KMS-11 (cell line): ENCODE results near the gene PRDX2.
A peak's percentile ranks its signal among the peaks of the same experiment; 100 is the strongest.

Experiments used
- H2AFZ ChIP-seq: fragments of 200-600 bp; sonication (generic); 2 replicates; pipeline ENCODE4 v1.6.1; 2016; ENCODE audit warnings: antibody characterized with exemption, mixed run types, low read depth
- H3K27ac ChIP-seq: fragments of 200-600 bp; sonication (generic); 2 replicates; pipeline ENCODE4 v1.6.1; 2016; ENCODE audit warnings: mild to moderate bottlenecking, mixed run types
- H3K27me3 ChIP-seq: fragments of 200-600 bp; sonication (generic); 2 replicates; pipeline ENCODE4 v1.6.1; 2017; ENCODE audit warnings: mild to moderate bottlenecking, low read depth, mixed run types, moderate library complexity; ENCODE audit not compliant: insufficient read depth
- H3K36me3 ChIP-seq: fragments of 200-600 bp; sonication (generic); 2 replicates; pipeline ENCODE4 v1.6.1; 2017; ENCODE audit warnings: mild to moderate bottlenecking, mixed run types; ENCODE audit not compliant: insufficient read depth
- H3K4me1 ChIP-seq: fragments of 200-600 bp; sonication (generic); 2 replicates; pipeline ENCODE4 v1.6.1; 2016; ENCODE audit warnings: mild to moderate bottlenecking, low read depth, mixed run types; ENCODE audit not compliant: poor library complexity, severe bottlenecking
- H3K4me2 ChIP-seq: fragments of 200-600 bp; sonication (generic); 2 replicates; pipeline ENCODE4 v1.7.0; 2016; ENCODE audit warnings: mild to moderate bottlenecking, mixed run types
- H3K4me3 ChIP-seq: fragments of 200-600 bp; sonication (generic); IDR thresholded peaks from 2 replicates; pipeline ENCODE4 v1.6.1; 2017; ENCODE audit warnings: low read depth, low read length, mixed read lengths; ENCODE audit not compliant: insufficient read depth
- H3K79me2 ChIP-seq: fragments of 200-600 bp; sonication (generic); 2 replicates; pipeline ENCODE4 v1.6.1; 2016; ENCODE audit warnings: low read depth, mixed run types; ENCODE audit not compliant: insufficient read depth
- H3K9ac ChIP-seq: fragments of 200-600 bp; sonication (generic); 2 replicates; pipeline ENCODE4 v1.6.1; 2016; ENCODE audit warnings: mild to moderate bottlenecking, mixed run types
- H4K20me1 ChIP-seq: fragments of 200-600 bp; sonication (generic); 2 replicates; pipeline ENCODE4 v1.6.1; 2016; ENCODE audit warnings: mild to moderate bottlenecking, mixed run types; ENCODE audit not compliant: insufficient read depth
- CTCF ChIP-seq: fragments of 200-600 bp; sonication (generic); conservative IDR thresholded peaks from 2 replicates; pipeline ENCODE4 v1.6.1; 2017; ENCODE audit warnings: low read depth, mild to moderate bottlenecking, antibody characterized with exemption, low read length, moderate library complexity, mixed read lengths

PRDX2 gene

GRCh38 chr19:12843328-12843727, 41.7 kb upstream of the PRDX2 start:
- no peak overlapping the region for H3K4me2 ChIP-seq
- no peaks in the 10 kb centered on the region for H3K27me3 ChIP-seq
- H3K27ac ChIP-seq = no peak overlapping the region
- H3K79me2 ChIP-seq = no peaks in the 10 kb centered on the region
- peaks cover 3% of the 10 kb centered on the region for H3K4me1 ChIP-seq
- TF ChIP-seq CTCF = no peak
- no peaks in the 10 kb centered on the region for H4K20me1 ChIP-seq
- H3K4me3 ChIP-seq = no peak overlapping the region
- no peaks in the 10 kb centered on the region for H3K36me3 ChIP-seq
- no peak overlapping the region for H3K9ac ChIP-seq
- no peak overlapping the region for H2AFZ ChIP-seq

- Histone ChIP-seq H3K36me3 (no peaks in the 10 kb centered on the region), H3K4me2 (no peak overlapping the region), H3K9ac (no peak overlapping the region), H3K4me3 (no peak overlapping the region), H2AFZ (no peak overlapping the region), H3K4me1 (peaks cover 9% of the 10 kb centered on the region), H3K27me3 (peaks cover 4% of the 10 kb centered on the region), H3K79me2 (no peaks in the 10 kb centered on the region), H3K27ac (no peak overlapping the region), H4K20me1 (no peaks in the 10 kb centered on the region)
- TF ChIP-seq CTCF = no peak
These were observed 40.9 kb upstream of the PRDX2 start for GRCh38 chr19:12842511-12842910.

GRCh38 chr19:12841094-12841493, 39.5 kb upstream of the PRDX2 start:
- no peak overlapping the region for H3K27ac ChIP-seq
- H3K79me2 ChIP-seq = no peaks in the 10 kb centered on the region
- H4K20me1 ChIP-seq = no peaks in the 10 kb centered on the region
- H3K9ac ChIP-seq = no peak overlapping the region
- H3K27me3 ChIP-seq = peaks cover 16% of the 10 kb centered on the region
- H3K4me3 ChIP-seq = no peak overlapping the region
- no peak for TF ChIP-seq CTCF
- H2AFZ ChIP-seq = no peak overlapping the region
- no peaks in the 10 kb centered on the region for H3K36me3 ChIP-seq
- peak overlapping the region; percentile 29; the same call in 1 of the 2 replicates for H3K4me2 ChIP-seq
- H3K4me1 ChIP-seq = peaks cover 5% of the 10 kb centered on the region

- Histone ChIP-seq H3K9ac (no peak overlapping the region), H3K27me3 (peaks cover 24% of the 10 kb centered on the region), H3K27ac (no peak overlapping the region), H3K79me2 (no peaks in the 10 kb centered on the region), H3K4me1 (peaks cover 5% of the 10 kb centered on the region), H2AFZ (no peak overlapping the region), H3K36me3 (no peaks in the 10 kb centered on the region), H4K20me1 (no peaks in the 10 kb centered on the region), H3K4me2 (peak overlapping the region; percentile 29; the same call in 1 of the 2 replicates), H3K4me3 (no peak overlapping the region)
- no peak for TF ChIP-seq CTCF
These were observed 38.8 kb upstream of the PRDX2 start for GRCh38 chr19:12840091-12841079.
